Measurements from ENCODE around the gene SLC25A21. TPM values are rescaled to one million over a fixed set of nuclear protein-coding genes. Genes with fewer than 3 reads are reported as not detected.

SLC25A21 gene
- total and polyA plus RNA-seq, 10 donors, result 0.06 to 1.1 (median 0.22) TPM; not detected in 2

DNA sequence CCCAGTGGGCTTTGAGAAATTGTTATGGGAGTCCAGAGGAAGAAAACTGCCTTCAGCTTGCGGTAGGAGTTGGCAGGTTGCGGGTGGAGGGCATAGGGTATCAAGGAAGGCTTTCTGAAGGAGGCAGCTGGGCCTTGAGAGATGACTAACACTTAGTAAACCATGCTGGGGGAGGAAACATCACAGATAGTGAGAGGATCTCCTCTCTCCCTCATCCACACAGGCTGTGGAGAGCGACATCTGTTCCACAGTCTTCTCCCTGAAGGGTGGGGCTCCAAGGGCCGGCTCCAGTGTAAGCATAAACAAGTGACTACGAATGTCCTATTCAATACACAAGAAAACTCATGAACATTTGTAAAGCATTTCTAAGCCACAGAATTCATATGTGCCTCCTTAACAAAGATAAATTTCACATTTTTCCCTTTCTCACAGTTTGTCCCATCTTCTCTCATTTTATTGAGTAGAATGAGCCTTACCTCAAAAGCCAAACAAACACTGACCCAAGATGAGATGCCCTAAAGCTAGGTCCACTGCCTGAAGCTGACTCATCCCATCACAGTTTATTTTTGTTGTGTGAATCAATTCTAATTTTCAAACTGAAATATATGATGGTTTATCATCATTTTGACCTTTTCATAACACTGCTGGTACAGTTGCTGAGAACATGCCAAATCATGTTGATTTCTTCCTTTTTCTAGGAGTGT lies 227.9 kb downstream of the SLC25A21 start:
- Histone ChIP-seq H3K27me3 (replicated peaks in 1 of 7) (peaks cover 0 to 5% (median 0%) of the 10 kb centered on the region in 7 donors), H3K4me3 (no peak overlapping the region), H3K36me3 (no peaks in the 10 kb centered on the region), H3K9me3 (no peaks in the 10 kb centered on the region), H3K27ac (no peak overlapping the region), H3K4me1 (no peaks in the 10 kb centered on the region)
- DNase-seq, result no peak
- intact Hi-C loops (cut with DNase I; ENCODE audit: low total_unique reads), result loop anchor here (10.0 kb wide), 1 partner anchor 390 kb away; no protein-coding TSS in a partner anchor
- no peak for TF ChIP-seq POLR2A (IDR thresholded peaks at IDR 0.05)
- TF ChIP-seq, protein P1, sequence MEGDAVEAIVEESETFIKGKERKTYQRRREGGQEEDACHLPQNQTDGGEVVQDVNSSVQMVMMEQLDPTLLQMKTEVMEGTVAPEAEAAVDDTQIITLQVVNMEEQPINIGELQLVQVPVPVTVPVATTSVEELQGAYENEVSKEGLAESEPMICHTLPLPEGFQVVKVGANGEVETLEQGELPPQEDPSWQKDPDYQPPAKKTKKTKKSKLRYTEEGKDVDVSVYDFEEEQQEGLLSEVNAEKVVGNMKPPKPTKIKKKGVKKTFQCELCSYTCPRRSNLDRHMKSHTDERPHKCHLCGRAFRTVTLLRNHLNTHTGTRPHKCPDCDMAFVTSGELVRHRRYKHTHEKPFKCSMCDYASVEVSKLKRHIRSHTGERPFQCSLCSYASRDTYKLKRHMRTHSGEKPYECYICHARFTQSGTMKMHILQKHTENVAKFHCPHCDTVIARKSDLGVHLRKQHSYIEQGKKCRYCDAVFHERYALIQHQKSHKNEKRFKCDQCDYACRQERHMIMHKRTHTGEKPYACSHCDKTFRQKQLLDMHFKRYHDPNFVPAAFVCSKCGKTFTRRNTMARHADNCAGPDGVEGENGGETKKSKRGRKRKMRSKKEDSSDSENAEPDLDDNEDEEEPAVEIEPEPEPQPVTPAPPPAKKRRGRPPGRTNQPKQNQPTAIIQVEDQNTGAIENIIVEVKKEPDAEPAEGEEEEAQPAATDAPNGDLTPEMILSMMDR (IDR thresholded peaks at IDR 0.05 in 8 of 11, conservative IDR thresholded peaks at IDR 0.05 in 3 of 11), result no peak
- TF ChIP-seq POLR2AphosphoS5 (IDR thresholded peaks at IDR 0.05), result no peak
- 82 to 90% (median 86%) methylated on average over 5 of the region's 5 CpGs for WGBS, 5 donors

DNA sequence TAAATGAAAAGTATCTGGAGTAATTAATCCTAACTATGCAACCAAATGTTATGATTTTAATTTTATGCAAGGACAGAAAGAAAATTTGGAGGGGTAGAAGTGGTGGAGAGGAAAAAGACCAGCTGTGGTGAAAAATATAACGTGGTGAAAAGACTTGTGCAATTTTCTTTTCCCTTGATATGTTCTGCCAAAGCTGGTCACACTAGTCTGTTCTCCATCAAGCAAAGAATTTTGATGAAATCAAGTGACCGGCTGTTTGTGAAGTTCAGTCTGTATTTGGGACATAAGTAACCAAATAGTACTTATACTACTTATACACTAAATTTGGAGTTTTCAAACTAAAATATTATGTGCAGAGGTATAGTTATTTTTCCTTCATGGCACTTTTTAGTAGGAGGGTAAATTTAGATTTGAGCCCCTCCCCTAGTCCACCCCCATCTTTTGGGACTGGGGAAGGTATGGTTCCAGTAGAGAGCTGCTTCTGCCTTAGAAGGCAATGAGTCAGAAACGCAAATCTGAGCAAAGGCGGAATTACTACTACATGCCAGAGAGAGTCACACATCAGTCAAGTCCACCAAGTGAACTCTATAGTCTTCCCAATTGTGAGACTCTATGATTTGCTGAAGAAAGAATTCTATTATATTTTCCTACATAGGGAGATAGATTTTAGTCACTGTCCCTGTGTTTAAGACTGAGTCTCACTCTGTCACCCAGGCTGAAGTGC lies 229.7 kb downstream of the SLC25A21 start:
- Histone ChIP-seq H3K4me3 (no peak overlapping the region), H3K9me3 (no peaks in the 10 kb centered on the region), H3K4me1 (no peaks in the 10 kb centered on the region), H3K27ac (no peak overlapping the region), H3K27me3 (replicated peaks in 1 of 7) (peaks cover 0 to 5% (median 0%) of the 10 kb centered on the region in 7 donors), H3K36me3 (no peaks in the 10 kb centered on the region)
- no peak for TF ChIP-seq POLR2A (IDR thresholded peaks at IDR 0.05)
- TF ChIP-seq POLR2AphosphoS5 (IDR thresholded peaks at IDR 0.05), result no peak
- TF ChIP-seq, protein P1 (IDR thresholded peaks at IDR 0.05 in 8 of 11, conservative IDR thresholded peaks at IDR 0.05 in 3 of 11), result peak in 2 of 11 experiments; percentile 18 to 25
- DNase-seq, result no peak
- intact Hi-C loops (cut with DNase I; ENCODE audit: low total_unique reads), result loop anchor here (10.0 kb wide), 1 partner anchor 388 kb away; no protein-coding TSS in a partner anchor
- 76 to 90% (median 83%) methylated on average over 4 of the region's 4 CpGs for WGBS, 5 donors

DNA sequence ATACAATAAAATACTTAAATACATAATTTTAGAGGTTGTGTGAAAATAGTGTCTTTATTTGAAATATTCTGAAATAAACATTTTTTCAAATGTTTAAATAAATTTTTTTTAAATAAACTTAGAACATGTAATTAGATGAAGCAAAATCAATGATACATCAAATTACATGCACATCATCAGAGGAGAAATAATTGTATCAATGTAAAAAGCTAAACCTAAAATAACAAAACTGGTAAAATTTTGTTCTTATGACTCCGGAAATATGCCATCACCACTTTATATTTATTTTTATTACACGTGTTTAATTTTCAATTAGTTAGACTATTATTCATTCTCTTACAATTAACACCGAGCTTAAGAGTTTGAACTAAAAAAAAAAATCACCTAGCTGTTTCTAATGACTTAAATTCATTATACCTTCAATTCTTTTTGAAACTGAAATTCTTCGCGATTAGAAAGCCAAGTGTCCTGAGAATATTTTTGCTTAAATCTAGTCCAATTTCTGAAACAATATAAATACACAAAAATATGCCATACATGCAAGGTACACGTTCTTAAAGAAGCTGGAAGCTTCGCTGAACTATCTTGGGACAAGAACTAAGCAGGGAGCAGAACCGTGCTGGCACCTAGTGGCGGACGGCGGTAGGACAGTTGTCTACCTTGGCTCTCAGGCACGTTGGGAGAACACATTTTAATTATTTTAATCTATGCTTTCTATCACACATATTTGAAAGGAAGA lies 230.5 kb downstream of the SLC25A21 start:
- peak; percentile 77 for DNase-seq
- H3K4me1 ChIP-seq, result no peaks in the 10 kb centered on the region
- no peak overlapping the region for H3K27ac ChIP-seq
- intact Hi-C loops (cut with DNase I; ENCODE audit: low total_unique reads), result loop anchor here (10.0 kb wide), 1 partner anchor 387 kb away; no protein-coding TSS in a partner anchor
- H3K27me3 ChIP-seq (replicated peaks in 1 of 7), result peaks cover 0 to 5% (median 0%) of the 10 kb centered on the region in 7 donors
- H3K4me3 ChIP-seq, result no peak overlapping the region
- 13 to 14% (median 13%) methylated on average over 12 of the region's 12 CpGs for WGBS, 5 donors
- H3K9me3 ChIP-seq, result no peaks in the 10 kb centered on the region
- no peaks in the 10 kb centered on the region for H3K36me3 ChIP-seq
- TF ChIP-seq, protein P1 (IDR thresholded peaks at IDR 0.05 in 8 of 11, conservative IDR thresholded peaks at IDR 0.05 in 3 of 11), result peak; percentile 10 to 82 (median 67)
- no peak for TF ChIP-seq POLR2A (IDR thresholded peaks at IDR 0.05)
